ENCODE results near the gene RAD51.
"Not testable (repeated sequence)": the region's sequence is repeated elsewhere in the genome, so short reads cannot be mapped to it uniquely, and the experiment has no call there.

RAD51 gene

GRCh38 chr15:40694688-40695468 lies at the start of gene RAD51:
RAD51 (plus strand) TSS chr15:40695174; CDS start chr15:40698759, 3,585 bp downstream.
- DNase-seq (ENCODE audit: low spot score) = peak; percentile 94

- no peak for DNase-seq (ENCODE audit: low spot score)
These were observed 47.5 kb upstream of the RAD51 start for GRCh38 chr15:40647523-40647922.

GRCh38 chr15:40650479-40650878 lies 44.5 kb upstream of the RAD51 start:
- DNase-seq (ENCODE audit: low spot score) = no peak

- DNase-seq (ENCODE audit: low spot score) = no peak
These were observed 34.3 kb upstream of the RAD51 start for GRCh38 chr15:40660686-40661085.

- DNase-seq (ENCODE audit: low spot score) = no peak
These were observed 30.1 kb upstream of the RAD51 start for GRCh38 chr15:40664909-40665308.

GRCh38 chr15:40676290-40676689 lies 18.7 kb upstream of the RAD51 start:
- DNase-seq (ENCODE audit: low spot score) = not testable (repeated sequence)

GRCh38 chr15:40676906-40677305 lies 18.1 kb upstream of the RAD51 start:
- DNase-seq (ENCODE audit: low spot score) = not testable (repeated sequence)

GRCh38 chr15:40680151-40680550 lies 14.8 kb upstream of the RAD51 start:
- no peak for DNase-seq (ENCODE audit: low spot score)

- DNase-seq (ENCODE audit: low spot score) = not testable (repeated sequence)
These were observed 14.0 kb upstream of the RAD51 start for GRCh38 chr15:40680959-40681358.

GRCh38 chr15:40684381-40684780 lies 10.6 kb upstream of the RAD51 start:
- DNase-seq (ENCODE audit: low spot score) = no peak

GRCh38 chr15:40685376-40685775 lies 9.6 kb upstream of the RAD51 start:
- DNase-seq (ENCODE audit: low spot score) = no peak

GRCh38 chr15:40688932-40689799 lies 5.8 kb upstream of the RAD51 start:
- no peak for DNase-seq (ENCODE audit: low spot score)

- no peak for DNase-seq (ENCODE audit: low spot score)
These were observed 3.2 kb upstream of the RAD51 start for GRCh38 chr15:40691737-40692136.

- DNase-seq (ENCODE audit: low spot score) = peak; percentile 1
These were observed 878 bp upstream of the RAD51 start for GRCh38 chr15:40693904-40694687.

- no peak for DNase-seq (ENCODE audit: low spot score)
These were observed 506 bp downstream of the RAD51 start for GRCh38 chr15:40695469-40695890.

GRCh38 chr15:40696228-40696627 lies 1.3 kb downstream of the RAD51 start:
- DNase-seq (ENCODE audit: low spot score) = no peak

GRCh38 chr15:40697916-40698315 lies 2.9 kb downstream of the RAD51 start:
- DNase-seq (ENCODE audit: low spot score) = no peak

- peak; percentile 1 for DNase-seq (ENCODE audit: low spot score)
These were observed 7.1 kb downstream of the RAD51 start for GRCh38 chr15:40702077-40702476.

GRCh38 chr15:40706121-40706520 lies 11.1 kb downstream of the RAD51 start:
- DNase-seq (ENCODE audit: low spot score) = no peak

GRCh38 chr15:40714144-40714543 lies 19.2 kb downstream of the RAD51 start:
- no peak for DNase-seq (ENCODE audit: low spot score)

- DNase-seq (ENCODE audit: low spot score) = no peak
These were observed 21.2 kb downstream of the RAD51 start for GRCh38 chr15:40716165-40716564.

GRCh38 chr15:40721701-40722100 lies 26.7 kb downstream of the RAD51 start:
- no peak for DNase-seq (ENCODE audit: low spot score)

All from Ammon's horn (tissue), 1 donor.